CD14-positive monocyte (primary cell): Measurements from ENCODE around the gene CPEB1. TPM values are rescaled to one million over a fixed set of nuclear protein-coding genes. Genes with fewer than 3 reads are reported as not detected.

Source experiments
- DNase-seq, 3 donors: peaks; one replicate each; pipeline ENCODE4 v3.0.0-alpha.2; 2011 to 2022
- H2AFZ ChIP-seq: 2 replicates; pipeline ENCODE4 v1.6.0; 2012; ENCODE audit warnings: mild to moderate bottlenecking, low read depth, low read length, inconsistent platforms; ENCODE audit not compliant: insufficient read depth, poor library complexity, severe bottlenecking
- H3K27ac ChIP-seq, 2 donors: 1 replicate in 1 of 2; 2 replicates in 1 of 2; pipeline ENCODE4 v1.5.1; 2012 to 2013; ENCODE audit warnings: low read length in 2 of 2, control low read depth in 1 of 2, inconsistent platforms in 1 of 2, low read depth in 1 of 2, mild to moderate bottlenecking in 1 of 2
- H3K27me3 ChIP-seq, 2 donors: one replicate each; pipeline versions ENCODE4 v1.6.0 to v1.6.1; 2011 to 2013; ENCODE audit warnings: low read length in 2 of 2; ENCODE audit not compliant: control insufficient read depth in 2 of 2, insufficient read depth in 2 of 2
- H3K36me3 ChIP-seq, 2 donors: replicated peaks in 1 of 2; 1 replicate in 1 of 2; 2 replicates in 1 of 2; pipeline versions ENCODE4 v1.5.1 to v1.6.1; 2012 to 2013; ENCODE audit warnings: low read length in 2 of 2, control low read depth in 1 of 2, inconsistent platforms in 1 of 2, mild to moderate bottlenecking in 1 of 2; ENCODE audit not compliant: insufficient read depth in 2 of 2, control insufficient read depth in 1 of 2
- H3K4me1 ChIP-seq, 2 donors: 1 replicate in 1 of 2; 2 replicates in 1 of 2; pipeline versions ENCODE4 v1.5.1 to v1.6.1; 2012 to 2013; ENCODE audit warnings: low read length in 2 of 2, control low read depth in 1 of 2, inconsistent platforms in 1 of 2, mild to moderate bottlenecking in 1 of 2, moderate library complexity in 1 of 2; ENCODE audit not compliant: insufficient read depth in 2 of 2, control insufficient read depth in 1 of 2
- H3K4me2 ChIP-seq: replicated peaks from 2 replicates; pipeline ENCODE3; 2012; ENCODE audit warnings: low read length, moderate library complexity, mild to moderate bottlenecking; ENCODE audit not compliant: poor library complexity, severe bottlenecking; ENCODE audit errors: extremely low read depth
- H3K4me3 ChIP-seq, 3 experiments: fragments of 200-600 bp in 1 of 3; sonication (generic) in 1 of 3; replicated peaks in 1 of 3; 1 replicate in 2 of 3; 2 replicates in 1 of 3; pipeline ENCODE4 v1.5.1; 2011 to 2013; ENCODE audit warnings: low read length in 3 of 3, mild to moderate bottlenecking in 3 of 3, control low read depth in 2 of 3, low read depth in 2 of 3, inconsistent platforms in 1 of 3, moderate library complexity in 1 of 3
- H3K79me2 ChIP-seq: 2 replicates; pipeline ENCODE4 v1.6.0; 2012; ENCODE audit warnings: mild to moderate bottlenecking, control low read depth, inconsistent platforms, low read length, moderate library complexity; ENCODE audit not compliant: insufficient read depth
- H3K9ac ChIP-seq: 2 replicates; pipeline ENCODE4 v1.6.0; 2017; ENCODE audit warnings: low read length, mild to moderate bottlenecking; ENCODE audit not compliant: insufficient read depth, poor library complexity, severe bottlenecking
- H3K9me3 ChIP-seq, 2 donors: replicated peaks in 1 of 2; 1 replicate in 1 of 2; 2 replicates in 1 of 2; pipeline versions ENCODE4 v1.5.1 to v1.6.1; 2012 to 2013; ENCODE audit warnings: low read length in 2 of 2, control low read depth in 1 of 2; ENCODE audit not compliant: control insufficient read depth in 1 of 2, insufficient read depth in 1 of 2
- H4K20me1 ChIP-seq: 2 replicates; pipeline ENCODE4 v1.6.0; 2012; ENCODE audit warnings: mild to moderate bottlenecking, low read length, control low read depth, moderate library complexity; ENCODE audit not compliant: insufficient read depth
- H3K27ac Mint-ChIP-seq, 7 donors: one replicate each; pipeline ENCODE4 v1.8.0; 2020; ENCODE audit warnings: mild to moderate bottlenecking in 7 of 7, mixed read lengths in 7 of 7, moderate library complexity in 6 of 7, inconsistent platforms in 2 of 7
- H3K27me3 Mint-ChIP-seq, 3 donors: one replicate each; pipeline ENCODE4 v1.8.0; 2021 to 2022; ENCODE audit warnings: low read depth in 3 of 3, mild to moderate bottlenecking in 3 of 3, mixed read lengths in 3 of 3, moderate library complexity in 3 of 3, inconsistent platforms in 1 of 3
- H3K36me3 Mint-ChIP-seq, 2 donors: one replicate each; pipeline ENCODE4 v1.8.0; 2020; ENCODE audit warnings: mixed read lengths in 2 of 2, inconsistent platforms in 1 of 2, mild to moderate bottlenecking in 1 of 2
- H3K4me1 Mint-ChIP-seq: one replicate; pipeline ENCODE4 v1.8.0; 2020; ENCODE audit warnings: mild to moderate bottlenecking, mixed read lengths
- H3K4me3 Mint-ChIP-seq, 2 donors: one replicate each; pipeline ENCODE4 v1.8.0; 2020; ENCODE audit warnings: mild to moderate bottlenecking in 2 of 2, mixed read lengths in 2 of 2, moderate library complexity in 1 of 2
- H3K9me3 Mint-ChIP-seq, 7 donors: one replicate each; pipeline ENCODE4 v1.8.0; 2020 to 2022; ENCODE audit warnings: mixed read lengths in 7 of 7, mild to moderate bottlenecking in 6 of 7, moderate library complexity in 6 of 7, inconsistent platforms in 2 of 7
- CTCF ChIP-seq: fragments of 200-600 bp; IDR thresholded peaks from one replicate; pipeline ENCODE4 v1.8.0; 2022; ENCODE audit warnings: antibody characterized with exemption, mild to moderate bottlenecking
- WGBS: methylation state at CpG from one replicate; pipeline ENCODE4 v1.1.5; 2013; ENCODE audit warnings: missing lambda C conversion rate; ENCODE audit not compliant: insufficient coverage; 5-methylcytosine and 5-hydroxymethylcytosine counted together
- intact Hi-C, 2 donors: fragments of 100-400 bp; cut with micrococcal nuclease; formaldehyde crosslinking; loops; one replicate each; pipeline versions ENCODE4 v1.15.0 to v1.15.1; 2023
- polyA plus RNA-seq, 3 donors: library from polyadenylated mRNA; depleted of rRNA in 1 of 3; unstranded in 2 of 3; stranded (reverse) in 1 of 3; fragments of 300-500 nt in 2 of 3; fragments of >200 nt in 1 of 3; fragmentation: Illumina TruSeq in 2 of 3; gene quantifications; 1 replicate in 2 of 3; 2 replicates in 1 of 3; pipeline ENCODE4 v1.2.3, GENCODE V29; 2012 to 2021

CPEB1 gene
- polyA plus RNA-seq, 3 donors, result not detected

- Mint-ChIP-seq H3K27me3 (peaks cover 9 to 22% (median 17%) of the 10 kb centered on the region in 3 donors), H3K4me1 (peaks cover 2% of the 10 kb centered on the region), H3K4me3 (peak overlapping the region in 1 of 2 donors; percentile 30), H3K36me3 (no peaks in the 10 kb centered on the region), H3K27ac (no peak overlapping the region), H3K9me3 (no peaks in the 10 kb centered on the region)
- no peaks in the 10 kb centered on the region for H3K4me1 ChIP-seq
- no peak for DNase-seq
- H3K27ac ChIP-seq, result no peak overlapping the region
- TF ChIP-seq CTCF, result no peak
- no peak overlapping the region for H2AFZ ChIP-seq
- no peak overlapping the region for H3K4me3 ChIP-seq
- H3K9me3 ChIP-seq, result no peaks in the 10 kb centered on the region
- no peak overlapping the region for H3K4me2 ChIP-seq
- no peak overlapping the region for H3K9ac ChIP-seq
- 94% methylated on average over 5 of the region's 5 CpGs for WGBS
- H3K36me3 ChIP-seq, result no peaks in the 10 kb centered on the region
- no peaks in the 10 kb centered on the region for H4K20me1 ChIP-seq
- H3K79me2 ChIP-seq, result no peaks in the 10 kb centered on the region
- intact Hi-C loops, result no loop called here
- peaks cover 0 to 15% of the 10 kb centered on the region in 2 donors for H3K27me3 ChIP-seq
Observed at GRCh38 chr15:82572311-82572710, 74.9 kb downstream of the CPEB1 start.

- no peak for DNase-seq
- Mint-ChIP-seq H3K27me3 (peaks cover 9 to 22% (median 17%) of the 10 kb centered on the region in 3 donors), H3K27ac (no peak overlapping the region), H3K4me3 (peak overlapping the region in 1 of 2 donors; percentile 30), H3K4me1 (peaks cover 2% of the 10 kb centered on the region), H3K36me3 (no peaks in the 10 kb centered on the region), H3K9me3 (no peaks in the 10 kb centered on the region)
- intact Hi-C loops, result no loop called here
- no peak overlapping the region for H3K27ac ChIP-seq
- TF ChIP-seq CTCF, result no peak
- H3K27me3 ChIP-seq, result peaks cover 0 to 15% of the 10 kb centered on the region in 2 donors
- H2AFZ ChIP-seq, result no peak overlapping the region
- 4% methylated on average over 16 of the region's 17 CpGs for WGBS
- H3K9ac ChIP-seq, result no peak overlapping the region
- H4K20me1 ChIP-seq, result no peaks in the 10 kb centered on the region
- no peaks in the 10 kb centered on the region for H3K9me3 ChIP-seq
- H3K4me3 ChIP-seq, result no peak overlapping the region
- no peaks in the 10 kb centered on the region for H3K36me3 ChIP-seq
- H3K4me1 ChIP-seq, result no peaks in the 10 kb centered on the region
- no peaks in the 10 kb centered on the region for H3K79me2 ChIP-seq
- H3K4me2 ChIP-seq, result no peak overlapping the region
Observed at GRCh38 chr15:82571722-82572222, 75.4 kb downstream of the CPEB1 start.
